Neural cell (in vitro differentiated cells): ENCODE data around the gene ESR2. TPM values are rescaled to one million over a fixed set of nuclear protein-coding genes. Genes with fewer than 3 reads are reported as not detected.

Experiments used
- H2AFZ ChIP-seq: fragments of 200-600, 300-800 bp; sonication (generic), shearing (Covaris generic); 2 replicates; pipeline ENCODE4 v1.6.0; 2014; ENCODE audit warnings: low read depth, mild to moderate bottlenecking, antibody characterized with exemption, low read length, moderate library complexity
- H3F3A ChIP-seq: fragments of 200-600 bp; shearing (Covaris generic); 2 replicates; pipeline ENCODE4 v1.6.1; 2016; ENCODE audit warnings: mild to moderate bottlenecking, moderate library complexity, mixed read lengths, antibody characterized with exemption, low read length; ENCODE audit not compliant: insufficient read depth, poor library complexity, severe bottlenecking
- H3K27ac ChIP-seq: fragments of 200-600, 300-800 bp; sonication (generic), shearing (Covaris generic); 2 replicates; pipeline ENCODE4 v1.5.1; 2014; ENCODE audit warnings: mild to moderate bottlenecking, low read length, moderate library complexity
- H3K27me3 ChIP-seq: fragments of 300-800, 200-600 bp; sonication (generic), shearing (Covaris generic); 2 replicates; pipeline ENCODE4 v1.6.0; 2014; ENCODE audit warnings: mild to moderate bottlenecking, low read depth, low read length, moderate library complexity; ENCODE audit not compliant: insufficient read depth
- H3K36me3 ChIP-seq: fragments of 300-800, 200-600 bp; sonication (generic), shearing (Covaris generic); 2 replicates; pipeline ENCODE4 v1.5.1; 2014; ENCODE audit warnings: mild to moderate bottlenecking, antibody characterized with exemption, low read length, moderate library complexity; ENCODE audit not compliant: insufficient read depth
- H3K4me2 ChIP-seq: fragments of 300-800, 200-600 bp; sonication (generic), shearing (Covaris generic); 2 replicates; pipeline ENCODE4 v1.6.0; 2014; ENCODE audit warnings: mild to moderate bottlenecking, low read length
- H3K4me3 ChIP-seq: fragments of 300-800, 200-600 bp; sonication (generic), shearing (Covaris generic); 2 replicates; pipeline ENCODE4 v1.5.1; 2014; ENCODE audit warnings: mild to moderate bottlenecking, low read length, moderate library complexity
- H3K79me2 ChIP-seq: fragments of 200-600 bp; shearing (Covaris generic); replicated peaks from 2 replicates; pipeline ENCODE4 v1.6.0; 2014; ENCODE audit warnings: mild to moderate bottlenecking, low read length, moderate library complexity; ENCODE audit not compliant: insufficient read depth
- H3K9ac ChIP-seq: fragments of 300-800, 200-600 bp; sonication (generic), shearing (Covaris generic); 2 replicates; pipeline ENCODE4 v1.6.1; 2016; ENCODE audit warnings: mild to moderate bottlenecking, low read length, mixed read lengths
- H3K9me2 ChIP-seq: fragments of 200-600 bp; shearing (Covaris generic); 2 replicates; pipeline ENCODE4 v1.6.1; 2016; ENCODE audit warnings: mild to moderate bottlenecking, low read length, mixed read lengths; ENCODE audit not compliant: insufficient read depth
- H3K9me3 ChIP-seq: fragments of 200-600, 300-800 bp; sonication (generic), shearing (Covaris generic); 2 replicates; pipeline ENCODE4 v1.6.1; 2016; ENCODE audit warnings: mild to moderate bottlenecking, mixed run types, low read length, moderate library complexity, mixed read lengths
- H4K20me1 ChIP-seq: fragments of 200-600 bp; shearing (Covaris generic); 2 replicates; pipeline ENCODE4 v1.6.1; 2016; ENCODE audit warnings: mild to moderate bottlenecking, mixed run types; ENCODE audit not compliant: insufficient read depth
- EP300 ChIP-seq: fragments of 450-650 bp; conservative IDR thresholded peaks from 2 replicates; pipeline ENCODE4 v1.6.1; 2014; ENCODE audit warnings: antibody characterized with exemption, mild to moderate bottlenecking, moderate library complexity; ENCODE audit not compliant: poor library complexity, severe bottlenecking
- EZH2 ChIP-seq: fragments of 200-600, 300-800 bp; shearing (Covaris generic), sonication (generic); IDR thresholded peaks from 2 replicates; pipeline ENCODE4 v1.6.1; 2014; ENCODE audit warnings: antibody characterized with exemption, low read length, borderline replicate concordance, mild to moderate bottlenecking; ENCODE audit not compliant: insufficient read depth, poor library complexity, severe bottlenecking
- MXI1 ChIP-seq: fragments of 450-650 bp; conservative IDR thresholded peaks from 2 replicates; pipeline ENCODE4 v1.6.1; 2014; ENCODE audit warnings: antibody characterized with exemption, mild to moderate bottlenecking; ENCODE audit not compliant: poor library complexity, severe bottlenecking
- POLR2AphosphoS5 ChIP-seq: IDR thresholded peaks from 2 replicates; pipeline ENCODE4 v1.6.1; 2012
- RAD21 ChIP-seq: fragments of 450-650 bp; conservative IDR thresholded peaks from 2 replicates; pipeline ENCODE4 v1.6.1; 2014; ENCODE audit warnings: antibody characterized with exemption, mild to moderate bottlenecking, moderate library complexity
- SMC3 ChIP-seq: fragments of 450-650 bp; conservative IDR thresholded peaks from 2 replicates; pipeline ENCODE4 v1.6.1; 2014; ENCODE audit warnings: antibody characterized with exemption, mild to moderate bottlenecking, moderate library complexity; ENCODE audit not compliant: poor library complexity
- TAF1 ChIP-seq: IDR thresholded peaks from 2 replicates; pipeline ENCODE4 v1.6.1; 2012; ENCODE audit warnings: low read depth
- polyA plus RNA-seq: library from polyadenylated mRNA; depleted of rRNA; stranded (reverse); fragments of >200 nt; gene quantifications from 2 replicates; pipeline ENCODE4 v1.2.3, GENCODE V29; 2014
- TF ChIP-seq, protein P1 (sequence below): fragments of 450-650 bp; IDR thresholded peaks from 2 replicates; pipeline ENCODE4 v1.5.1; 2014; ENCODE audit warnings: antibody characterized with exemption, mild to moderate bottlenecking, moderate library complexity; ENCODE audit not compliant: poor library complexity, severe bottlenecking
- TF ChIP-seq, protein P2 (sequence below): IDR thresholded peaks from 2 replicates; pipeline ENCODE4 v1.6.1; 2012; ENCODE audit warnings: borderline replicate concordance

ESR2 gene
- polyA plus RNA-seq, 1 donor from 2014 or later = 0.35 TPM

GRCh38 chr14:64247195-64247594 lies 47.0 kb downstream of the ESR2 start:
- no peaks in the 10 kb centered on the region for H3K9me2 ChIP-seq
- H2AFZ ChIP-seq = no peak overlapping the region
- H3K27ac ChIP-seq = no peak overlapping the region
- H3F3A ChIP-seq = no peaks in the 10 kb centered on the region
- H3K4me2 ChIP-seq = no peak overlapping the region
- no peaks in the 10 kb centered on the region for H3K79me2 ChIP-seq
- no peaks in the 10 kb centered on the region for H4K20me1 ChIP-seq
- H3K9me3 ChIP-seq = no peaks in the 10 kb centered on the region
- no peak overlapping the region for H3K9ac ChIP-seq
- no peak overlapping the region for H3K4me3 ChIP-seq
- no peaks in the 10 kb centered on the region for H3K27me3 ChIP-seq
- no peaks in the 10 kb centered on the region for H3K36me3 ChIP-seq
- TF ChIP-seq, protein P1, sequence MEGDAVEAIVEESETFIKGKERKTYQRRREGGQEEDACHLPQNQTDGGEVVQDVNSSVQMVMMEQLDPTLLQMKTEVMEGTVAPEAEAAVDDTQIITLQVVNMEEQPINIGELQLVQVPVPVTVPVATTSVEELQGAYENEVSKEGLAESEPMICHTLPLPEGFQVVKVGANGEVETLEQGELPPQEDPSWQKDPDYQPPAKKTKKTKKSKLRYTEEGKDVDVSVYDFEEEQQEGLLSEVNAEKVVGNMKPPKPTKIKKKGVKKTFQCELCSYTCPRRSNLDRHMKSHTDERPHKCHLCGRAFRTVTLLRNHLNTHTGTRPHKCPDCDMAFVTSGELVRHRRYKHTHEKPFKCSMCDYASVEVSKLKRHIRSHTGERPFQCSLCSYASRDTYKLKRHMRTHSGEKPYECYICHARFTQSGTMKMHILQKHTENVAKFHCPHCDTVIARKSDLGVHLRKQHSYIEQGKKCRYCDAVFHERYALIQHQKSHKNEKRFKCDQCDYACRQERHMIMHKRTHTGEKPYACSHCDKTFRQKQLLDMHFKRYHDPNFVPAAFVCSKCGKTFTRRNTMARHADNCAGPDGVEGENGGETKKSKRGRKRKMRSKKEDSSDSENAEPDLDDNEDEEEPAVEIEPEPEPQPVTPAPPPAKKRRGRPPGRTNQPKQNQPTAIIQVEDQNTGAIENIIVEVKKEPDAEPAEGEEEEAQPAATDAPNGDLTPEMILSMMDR = no peak
- TF ChIP-seq EZH2 (no peak), RAD21 (no peak), EP300 (no peak), TAF1 (no peak), POLR2AphosphoS5 (no peak), SMC3 (no peak), MXI1 (no peak)
- TF ChIP-seq, protein P2, sequence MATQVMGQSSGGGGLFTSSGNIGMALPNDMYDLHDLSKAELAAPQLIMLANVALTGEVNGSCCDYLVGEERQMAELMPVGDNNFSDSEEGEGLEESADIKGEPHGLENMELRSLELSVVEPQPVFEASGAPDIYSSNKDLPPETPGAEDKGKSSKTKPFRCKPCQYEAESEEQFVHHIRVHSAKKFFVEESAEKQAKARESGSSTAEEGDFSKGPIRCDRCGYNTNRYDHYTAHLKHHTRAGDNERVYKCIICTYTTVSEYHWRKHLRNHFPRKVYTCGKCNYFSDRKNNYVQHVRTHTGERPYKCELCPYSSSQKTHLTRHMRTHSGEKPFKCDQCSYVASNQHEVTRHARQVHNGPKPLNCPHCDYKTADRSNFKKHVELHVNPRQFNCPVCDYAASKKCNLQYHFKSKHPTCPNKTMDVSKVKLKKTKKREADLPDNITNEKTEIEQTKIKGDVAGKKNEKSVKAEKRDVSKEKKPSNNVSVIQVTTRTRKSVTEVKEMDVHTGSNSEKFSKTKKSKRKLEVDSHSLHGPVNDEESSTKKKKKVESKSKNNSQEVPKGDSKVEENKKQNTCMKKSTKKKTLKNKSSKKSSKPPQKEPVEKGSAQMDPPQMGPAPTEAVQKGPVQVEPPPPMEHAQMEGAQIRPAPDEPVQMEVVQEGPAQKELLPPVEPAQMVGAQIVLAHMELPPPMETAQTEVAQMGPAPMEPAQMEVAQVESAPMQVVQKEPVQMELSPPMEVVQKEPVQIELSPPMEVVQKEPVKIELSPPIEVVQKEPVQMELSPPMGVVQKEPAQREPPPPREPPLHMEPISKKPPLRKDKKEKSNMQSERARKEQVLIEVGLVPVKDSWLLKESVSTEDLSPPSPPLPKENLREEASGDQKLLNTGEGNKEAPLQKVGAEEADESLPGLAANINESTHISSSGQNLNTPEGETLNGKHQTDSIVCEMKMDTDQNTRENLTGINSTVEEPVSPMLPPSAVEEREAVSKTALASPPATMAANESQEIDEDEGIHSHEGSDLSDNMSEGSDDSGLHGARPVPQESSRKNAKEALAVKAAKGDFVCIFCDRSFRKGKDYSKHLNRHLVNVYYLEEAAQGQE = no peak

DNA sequence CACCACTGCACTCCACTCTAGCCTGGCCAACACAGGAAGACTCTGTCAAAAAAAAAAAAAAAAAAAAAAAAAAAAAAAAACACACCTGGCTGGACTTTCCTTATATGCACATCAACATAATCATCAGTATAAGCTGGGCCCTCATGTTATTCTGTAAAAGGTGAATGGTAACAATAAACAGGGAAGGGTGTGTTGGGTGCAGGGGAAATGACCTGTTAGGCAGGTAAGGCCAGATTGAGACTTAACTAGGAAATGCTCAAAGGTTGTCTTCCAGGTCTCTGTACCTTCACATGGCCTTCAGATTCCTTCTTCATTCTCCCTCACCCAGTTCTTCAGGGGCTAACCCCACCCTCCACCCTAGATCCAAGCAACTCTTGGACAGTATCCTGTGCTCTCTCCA lies 47.5 kb downstream of the ESR2 start:
- no peaks in the 10 kb centered on the region for H3F3A ChIP-seq
- H3K36me3 ChIP-seq = no peaks in the 10 kb centered on the region
- no peak for TF ChIP-seq POLR2AphosphoS5
- TF ChIP-seq, protein P1 = no peak
- TF ChIP-seq, protein P2 = no peak
- TF ChIP-seq RAD21 = no peak
- TF ChIP-seq MXI1 = no peak
- no peak for TF ChIP-seq TAF1
- no peak for TF ChIP-seq SMC3
- TF ChIP-seq EZH2 = no peak
- TF ChIP-seq EP300 = no peak
- H4K20me1 ChIP-seq = no peaks in the 10 kb centered on the region
- no peak overlapping the region for H3K9ac ChIP-seq
- no peaks in the 10 kb centered on the region for H3K79me2 ChIP-seq
- no peaks in the 10 kb centered on the region for H3K9me2 ChIP-seq
- no peaks in the 10 kb centered on the region for H3K9me3 ChIP-seq
- H2AFZ ChIP-seq = no peak overlapping the region
- no peak overlapping the region for H3K4me3 ChIP-seq
- H3K27ac ChIP-seq = no peak overlapping the region
- H3K4me2 ChIP-seq = no peak overlapping the region
- no peaks in the 10 kb centered on the region for H3K27me3 ChIP-seq
